Non-pigmented ciliary epithelial cell (primary cell): ENCODE results near the gene ARL8A.
"Not testable (repeated sequence)": the region's sequence is repeated elsewhere in the genome, so short reads cannot be mapped to it uniquely, and the experiment has no call there.

Experiments used
- DNase-seq: peaks from one replicate; pipeline ENCODE4 v3.0.0-alpha.2; 2010; ENCODE audit warnings: low read depth

Gene ARL8A

DNA sequence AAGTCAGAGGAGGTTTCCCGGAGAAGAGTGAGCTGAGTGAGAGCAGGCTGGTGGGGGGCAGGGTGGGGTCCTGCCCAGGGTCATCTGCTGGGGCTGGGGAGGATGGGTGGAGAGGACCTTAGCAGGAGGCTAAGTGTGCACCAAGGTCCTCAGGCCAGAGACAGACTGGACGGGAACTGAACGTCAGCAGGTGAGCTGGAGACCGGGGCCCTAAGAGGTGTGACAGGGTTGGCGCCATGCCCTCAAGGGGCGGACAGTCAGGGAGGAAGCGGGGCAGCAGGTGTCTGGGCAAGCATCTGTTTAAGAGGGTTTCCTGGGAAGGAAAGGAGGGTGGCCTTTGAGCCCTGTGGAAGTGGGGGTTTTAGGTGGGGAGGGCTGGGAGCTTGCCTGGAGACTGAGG is 29.5 kb upstream of the ARL8A start:
- DNase-seq: no peak

DNA sequence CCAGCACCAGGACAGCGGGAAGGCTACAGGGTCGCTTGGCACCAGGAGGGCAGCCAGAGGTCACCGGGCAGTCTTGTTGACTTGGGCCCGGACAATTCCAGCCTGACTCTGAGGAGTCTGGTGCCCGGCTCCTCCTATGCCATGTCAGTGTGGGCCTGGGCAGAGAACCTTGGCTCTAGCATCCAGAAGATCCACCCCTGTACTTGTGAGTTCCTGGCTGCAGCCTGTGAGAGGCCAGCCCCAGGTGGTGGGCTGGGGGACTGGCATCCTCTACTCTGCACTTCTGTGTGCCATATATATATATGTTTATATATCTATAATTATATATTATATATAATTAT is 27.4 kb upstream of the ARL8A start:
- no peak for DNase-seq

GRCh38 chr1:202171292-202172014 is 26.9 kb upstream of the ARL8A start:
- DNase-seq: no peak

- DNase-seq: no peak
Observed at GRCh38 chr1:202170726-202171125, 26.2 kb upstream of the ARL8A start.

- DNase-seq: no peak
Observed at GRCh38 chr1:202168861-202169260, 24.3 kb upstream of the ARL8A start.

DNA sequence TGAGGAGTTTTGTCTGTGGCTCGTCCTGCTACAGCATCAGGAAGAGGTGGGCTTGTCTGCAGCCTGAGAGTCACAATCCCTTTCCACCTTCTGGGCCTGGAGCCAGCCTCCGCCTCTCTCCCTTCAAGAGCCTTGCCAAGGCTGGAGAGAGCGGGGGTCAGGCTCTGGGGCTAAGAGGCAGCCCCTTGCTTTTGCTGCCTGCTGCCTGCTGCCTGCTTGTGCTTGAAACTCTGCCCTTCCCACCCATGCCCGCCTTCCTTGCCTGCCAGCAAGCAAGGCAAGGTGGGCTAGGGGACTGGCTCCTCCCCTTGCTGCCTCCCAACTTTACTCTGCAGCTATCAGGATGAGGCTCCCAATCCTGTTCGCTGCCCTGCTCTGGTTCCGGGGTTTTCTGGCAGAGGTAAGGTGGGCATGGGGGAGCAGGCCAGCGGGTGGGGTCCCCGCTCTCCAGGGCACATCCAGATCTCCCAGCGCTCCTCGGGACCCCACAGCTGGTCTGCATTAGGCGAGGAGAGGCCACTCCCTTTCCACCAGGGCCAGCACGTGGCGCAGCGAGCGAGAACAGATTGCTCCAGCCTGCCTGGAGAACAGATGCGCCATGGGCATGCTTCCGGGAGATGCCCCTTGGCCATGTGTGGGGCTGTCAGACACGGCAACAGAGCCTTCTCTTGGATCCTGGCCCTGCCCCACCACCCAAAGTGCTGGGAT is 23.3 kb upstream of the ARL8A start:
- no peak for DNase-seq

DNA sequence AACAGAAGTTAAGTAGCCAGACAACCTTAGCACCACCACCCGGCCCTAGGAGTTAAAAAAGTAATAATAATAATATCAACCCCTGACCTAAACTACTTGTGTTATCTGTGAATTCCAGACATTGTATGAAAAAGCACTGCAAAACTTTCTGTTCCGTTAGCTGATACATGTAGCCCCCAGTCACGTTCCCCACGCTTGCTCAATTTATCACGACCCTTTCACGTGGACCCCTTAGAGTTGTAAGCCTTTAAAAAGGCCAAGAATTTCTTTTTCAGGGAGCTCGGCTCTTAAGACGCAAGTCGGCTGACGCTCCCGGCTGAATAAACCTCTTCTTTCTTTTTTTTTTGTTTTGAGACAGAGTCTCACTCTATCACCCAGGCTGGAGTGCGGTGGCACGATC is 22.5 kb upstream of the ARL8A start:
- DNase-seq: not testable (repeated sequence)

DNA sequence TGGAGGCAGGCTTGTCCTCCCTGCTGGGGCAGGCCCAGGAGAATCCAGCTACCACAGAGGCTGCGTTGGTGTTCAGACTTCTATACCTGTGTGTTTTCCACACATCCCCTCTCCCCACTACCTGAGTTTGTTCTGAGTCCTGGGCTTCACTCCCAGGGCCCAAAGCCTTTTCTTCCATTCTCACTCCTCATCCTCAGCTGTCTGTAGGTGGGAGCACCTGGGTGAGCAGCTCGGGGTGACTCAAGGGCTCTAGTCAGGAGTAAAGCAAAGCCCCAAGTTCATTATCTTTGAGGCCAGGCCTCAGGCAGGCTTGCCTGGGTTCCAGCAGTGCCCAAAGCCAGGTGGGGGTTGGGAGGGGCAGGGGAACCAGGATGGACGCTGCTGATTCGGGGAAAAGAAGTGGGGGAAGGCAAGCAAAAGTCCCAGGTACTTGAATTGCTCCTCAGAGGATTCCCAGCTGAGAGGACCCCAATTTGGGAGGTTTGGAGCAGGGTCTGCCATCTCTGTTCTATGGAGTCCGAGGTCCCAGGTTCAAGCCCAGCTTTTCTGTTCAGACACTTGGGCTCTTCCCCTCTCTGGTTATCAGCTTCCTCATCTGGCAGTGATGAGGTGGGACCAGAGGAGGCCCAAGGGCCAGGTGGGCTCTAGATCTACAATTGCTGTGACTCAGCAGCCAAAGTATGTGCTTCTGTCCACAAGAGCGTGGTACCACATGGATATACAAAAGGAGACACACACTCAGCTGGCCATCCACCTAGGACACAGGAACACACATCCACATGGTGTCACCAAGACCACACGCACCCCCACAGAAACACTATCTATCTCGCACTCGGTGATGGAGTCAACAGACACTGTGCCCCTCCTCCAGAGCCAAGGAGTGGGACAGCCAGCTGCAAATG is 21.7 kb upstream of the ARL8A start:
- no peak for DNase-seq

- DNase-seq: no peak
Observed at GRCh38 chr1:202165267-202165941, 20.9 kb upstream of the ARL8A start.

DNA sequence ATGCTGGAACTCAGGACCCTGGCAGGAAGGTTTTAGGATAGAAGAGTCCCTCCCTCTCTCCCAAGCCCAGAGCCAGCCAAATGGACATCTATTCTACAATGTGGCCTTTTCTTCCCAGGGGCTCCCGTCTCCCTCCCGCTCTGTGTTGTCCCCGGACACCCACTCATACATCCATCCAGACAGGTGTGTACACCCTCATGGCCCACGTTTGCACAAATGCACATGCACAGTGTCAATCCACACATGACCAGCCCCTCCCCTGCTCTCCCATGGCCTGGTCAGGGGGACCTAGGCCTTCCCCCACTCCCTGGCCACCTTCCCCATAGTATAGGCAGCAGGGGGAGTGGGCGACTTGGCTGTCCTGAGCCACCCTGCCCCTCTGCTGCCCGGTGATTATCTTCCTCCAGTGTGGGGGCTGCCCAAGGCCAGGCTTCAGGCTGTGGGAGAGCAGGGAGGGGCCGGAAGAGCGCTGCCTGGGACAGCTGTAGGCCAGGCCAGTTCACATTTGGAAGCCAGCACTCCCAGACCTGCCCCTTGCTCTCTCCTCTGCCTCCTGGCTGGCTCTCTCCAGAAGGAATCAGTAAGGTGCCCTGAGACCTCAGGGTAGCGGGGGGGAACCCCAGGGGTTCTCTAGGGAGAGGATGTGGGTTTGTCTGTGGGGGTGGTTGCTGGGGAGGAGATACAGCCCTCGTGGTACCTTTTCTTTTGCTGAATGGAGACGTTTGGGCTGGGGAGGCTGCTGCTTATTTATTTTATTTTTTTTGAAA is 19.9 kb upstream of the ARL8A start:
- no peak for DNase-seq

GRCh38 chr1:202163281-202164270 is 19.0 kb upstream of the ARL8A start:
- no peak for DNase-seq

DNA sequence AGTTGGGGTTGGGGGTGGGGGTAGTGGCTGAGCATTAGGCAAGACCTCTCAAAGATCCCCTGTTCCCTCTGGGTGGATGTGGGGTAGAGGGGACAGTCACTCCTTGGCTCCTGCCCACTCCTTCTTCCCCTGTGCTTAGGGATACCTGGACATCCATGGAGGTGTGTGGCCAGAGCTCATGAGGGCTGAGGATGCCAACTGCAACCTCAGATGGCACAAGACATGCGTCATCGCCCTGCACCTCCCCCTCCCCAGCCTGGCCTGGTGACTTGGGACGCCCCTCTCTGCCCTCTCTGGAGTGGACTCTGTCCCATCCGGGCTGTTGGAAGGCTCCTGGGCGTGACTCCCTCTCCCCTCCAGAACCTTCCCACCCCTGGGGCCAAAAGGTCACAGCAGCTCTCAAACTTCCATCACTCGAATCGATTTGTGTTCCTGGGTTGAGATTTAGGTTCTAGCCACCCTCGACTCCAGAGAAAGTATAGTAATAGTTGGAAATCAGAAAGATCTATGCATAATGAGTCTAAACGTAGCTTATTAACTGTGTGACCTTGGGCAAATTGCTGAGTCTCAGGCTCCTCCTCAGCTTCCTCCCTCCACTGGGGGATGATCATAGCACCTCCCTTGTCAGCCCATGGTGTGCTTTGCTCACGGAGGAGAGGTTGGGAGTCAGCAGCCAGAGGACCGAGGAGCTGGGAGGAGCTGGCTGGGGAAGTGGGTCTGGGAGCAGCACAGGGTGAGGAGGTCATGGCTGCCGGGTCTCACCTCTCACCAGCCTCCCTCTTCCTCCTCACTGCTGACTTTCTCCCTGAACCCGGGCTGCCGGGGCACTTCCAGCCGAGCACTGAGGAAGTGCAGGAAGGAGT is 18.1 kb upstream of the ARL8A start:
- DNase-seq: no peak

GRCh38 chr1:202162047-202162417 is 17.5 kb upstream of the ARL8A start:
- DNase-seq: no peak

- DNase-seq: no peak
Observed at GRCh38 chr1:202161151-202162046, 16.9 kb upstream of the ARL8A start.

- no peak for DNase-seq
Observed at GRCh38 chr1:202160377-202160940, 15.9 kb upstream of the ARL8A start, which contains the start of gene PTPN7. Gene PTPN7, minus strand, starts transcription at chr1:202160602. Its CDS starts 1,200 bp downstream, at chr1:202159402.

DNA sequence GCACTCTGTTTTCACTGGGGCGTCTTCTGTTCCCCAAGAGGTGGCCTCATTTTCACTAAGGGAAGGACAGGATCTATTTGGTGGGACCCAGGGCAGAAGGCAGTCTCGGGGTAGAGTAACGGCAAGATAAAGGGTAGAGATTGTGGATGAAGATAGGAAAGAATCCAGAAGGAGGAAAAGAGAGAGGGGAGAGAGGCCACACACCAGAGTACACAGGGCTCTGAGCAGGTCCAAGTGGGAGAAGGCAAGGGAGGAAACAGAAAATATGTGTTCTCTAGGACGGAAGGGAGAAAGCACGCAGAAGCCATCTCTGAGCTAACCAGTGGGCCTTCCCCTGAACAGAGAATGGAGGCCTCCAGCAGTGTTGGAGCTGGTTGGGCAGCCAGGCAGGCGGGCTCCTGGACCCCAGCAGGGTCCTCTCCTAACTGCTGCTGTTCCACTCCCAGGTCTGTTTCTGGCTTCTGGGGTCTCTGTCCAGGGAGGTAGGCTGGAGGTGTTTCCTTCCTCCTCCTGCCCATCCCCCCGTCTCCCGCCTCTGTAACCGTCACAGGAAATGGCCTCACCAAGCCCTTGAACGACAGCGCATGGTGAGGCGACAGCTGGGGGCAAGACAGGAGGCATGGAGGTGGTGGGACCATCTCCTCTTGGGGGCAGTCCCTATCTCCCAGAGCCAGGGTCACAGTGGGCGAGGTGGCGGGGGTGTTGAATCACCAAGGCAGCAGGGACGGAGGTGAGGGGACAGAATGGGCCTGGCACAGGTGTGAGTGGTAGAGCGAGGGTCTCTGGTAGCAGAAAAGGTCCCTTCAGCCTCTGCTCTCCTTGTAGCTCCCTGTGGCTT is 15.2 kb upstream of the ARL8A start:
- no peak for DNase-seq
